Naive B cell (primary cell): ENCODE results near the gene CDC42EP3. TPM values are rescaled to one million over a fixed set of nuclear protein-coding genes. Genes with fewer than 3 reads are reported as not detected.

Source experiments
- ATAC-seq, 2 donors: fragments of 150-1000 bp; cut with Tn5 transposase; 2 replicates each; pipeline ENCODE4 v1.10.0; 2021; ENCODE audit warnings: low read depth in 2 of 2, mild to moderate bottlenecking in 2 of 2, moderate library complexity in 2 of 2
- DNase-seq: peaks from one replicate; pipeline ENCODE4 v3.0.0; 2022
- H3K27ac Mint-ChIP-seq, 6 donors: one replicate each; pipeline ENCODE4 v1.8.0; 2020 to 2022; ENCODE audit warnings: mild to moderate bottlenecking in 6 of 6, mixed read lengths in 6 of 6, moderate library complexity in 5 of 6, inconsistent platforms in 2 of 6
- H3K27me3 Mint-ChIP-seq, 3 donors: one replicate each; pipeline ENCODE4 v1.8.0; 2021 to 2022; ENCODE audit warnings: mixed read lengths in 3 of 3, mild to moderate bottlenecking in 1 of 3
- H3K36me3 Mint-ChIP-seq, 2 donors: one replicate each; pipeline ENCODE4 v1.8.0; 2020 to 2022; ENCODE audit warnings: mixed read lengths in 2 of 2, inconsistent platforms in 1 of 2, mild to moderate bottlenecking in 1 of 2
- H3K4me1 Mint-ChIP-seq, 3 donors: one replicate each; pipeline ENCODE4 v1.8.0; 2020 to 2022; ENCODE audit warnings: mixed read lengths in 3 of 3, inconsistent platforms in 1 of 3, mild to moderate bottlenecking in 1 of 3, moderate library complexity in 1 of 3
- H3K4me3 Mint-ChIP-seq, 8 donors: one replicate each; pipeline ENCODE4 v1.8.0; 2020 to 2022; ENCODE audit warnings: mild to moderate bottlenecking in 8 of 8, mixed read lengths in 8 of 8, moderate library complexity in 8 of 8, inconsistent platforms in 2 of 8
- H3K9me3 Mint-ChIP-seq, 7 donors: one replicate each; pipeline ENCODE4 v1.8.0; 2020 to 2022; ENCODE audit warnings: mixed read lengths in 7 of 7, mild to moderate bottlenecking in 5 of 7, inconsistent platforms in 2 of 7, moderate library complexity in 1 of 7
- polyA plus RNA-seq, 6 donors: library from polyadenylated mRNA; unstranded; fragments of 300-500 nt; fragmentation: Illumina TruSeq; gene quantifications; one replicate each; pipeline ENCODE4 v1.2.3, GENCODE V29; 2021; ENCODE audit warnings: low read depth in 6 of 6

The CDC42EP3 gene
- polyA plus RNA-seq, 6 donors from 2014 or later = 4.5 to 24.5 (median 12.1) TPM

- Mint-ChIP-seq H3K9me3 (peaks cover 0 to 11% (median 3%) of the 10 kb centered on the region in 7 donors), H3K27me3 (peaks cover under 1 to 13% (median 9%) of the 10 kb centered on the region in 3 donors), H3K4me1 (peaks cover 3 to 9% (median 6%) of the 10 kb centered on the region in 3 donors), H3K27ac (no peak overlapping the region), H3K4me3 (no peak overlapping the region), H3K36me3 (peaks cover 0 to 10% of the 10 kb centered on the region in 2 donors)
- ATAC-seq (no peak), DNase-seq (no peak)
These were observed 33.7 kb upstream of the CDC42EP3 start for GRCh38 chr2:37705191-37705590.

GRCh38 chr2:37698931-37699481 is 27.6 kb upstream of the CDC42EP3 start:
- Mint-ChIP-seq H3K4me3 (no peak overlapping the region), H3K27me3 (peaks cover 0 to 20% (median 9%) of the 10 kb centered on the region in 3 donors), H3K4me1 (no peaks in the 10 kb centered on the region), H3K9me3 (peaks cover 0 to 11% (median 4%) of the 10 kb centered on the region in 7 donors), H3K36me3 (peaks cover 8 to 9% of the 10 kb centered on the region in 2 donors), H3K27ac (no peak overlapping the region)
- ATAC-seq = no peak
- no peak for DNase-seq

GRCh38 chr2:37695336-37695735 is 23.9 kb upstream of the CDC42EP3 start:
- H3K27me3 Mint-ChIP-seq = peaks cover 11 to 19% (median 14%) of the 10 kb centered on the region in 3 donors

GRCh38 chr2:37692711-37693110 is 21.3 kb upstream of the CDC42EP3 start:
- no peaks in the 10 kb centered on the region for H3K4me1 Mint-ChIP-seq
- H3K27me3 Mint-ChIP-seq = peaks cover 12 to 20% (median 18%) of the 10 kb centered on the region in 3 donors
- H3K27ac Mint-ChIP-seq = no peak overlapping the region
- no peak overlapping the region for H3K4me3 Mint-ChIP-seq
- no peaks in the 10 kb centered on the region for H3K36me3 Mint-ChIP-seq
- peaks cover 0 to 2% (median 0%) of the 10 kb centered on the region in 7 donors for H3K9me3 Mint-ChIP-seq
- DNase-seq = no peak
- no peak for ATAC-seq

More at GRCh38 chr2:37695336-37695735, 23.9 kb upstream of the CDC42EP3 start:
- peaks cover 0 to 7% (median 0%) of the 10 kb centered on the region in 7 donors for H3K9me3 Mint-ChIP-seq
- DNase-seq = no peak
- peaks cover 0 to 9% of the 10 kb centered on the region in 2 donors for H3K36me3 Mint-ChIP-seq
- H3K4me1 Mint-ChIP-seq = no peaks in the 10 kb centered on the region
- H3K4me3 Mint-ChIP-seq = no peak overlapping the region
- H3K27ac Mint-ChIP-seq = no peak overlapping the region
- ATAC-seq = no peak

GRCh38 chr2:37689751-37690150 is 18.3 kb upstream of the CDC42EP3 start:
- Mint-ChIP-seq H3K4me1 (no peaks in the 10 kb centered on the region), H3K27ac (no peak overlapping the region), H3K27me3 (peaks cover 12 to 20% (median 18%) of the 10 kb centered on the region in 3 donors), H3K36me3 (no peaks in the 10 kb centered on the region), H3K9me3 (peaks cover 0 to 2% (median 0%) of the 10 kb centered on the region in 7 donors), H3K4me3 (no peak overlapping the region)
- ATAC-seq = no peak
- no peak for DNase-seq

- peaks cover 0 to 2% (median 0%) of the 10 kb centered on the region in 7 donors for H3K9me3 Mint-ChIP-seq
- H3K36me3 Mint-ChIP-seq = no peaks in the 10 kb centered on the region
- H3K4me3 Mint-ChIP-seq = no peak overlapping the region
- no peak overlapping the region for H3K27ac Mint-ChIP-seq
- ATAC-seq (no peak), DNase-seq (no peak)
- H3K4me1 Mint-ChIP-seq = peaks cover under 1 to 2% (median 2%) of the 10 kb centered on the region in 3 donors
- peaks cover 10 to 19% (median 18%) of the 10 kb centered on the region in 3 donors for H3K27me3 Mint-ChIP-seq
These were observed 17.5 kb upstream of the CDC42EP3 start for GRCh38 chr2:37688771-37689468.

GRCh38 chr2:37686792-37687526 is 15.5 kb upstream of the CDC42EP3 start:
- Mint-ChIP-seq H3K27me3 (peaks cover 4 to 14% (median 7%) of the 10 kb centered on the region in 3 donors), H3K4me3 (no peak overlapping the region), H3K9me3 (peaks cover 0 to 3% (median 0%) of the 10 kb centered on the region in 7 donors), H3K27ac (no peak overlapping the region), H3K36me3 (no peaks in the 10 kb centered on the region), H3K4me1 (peaks cover 5 to 9% (median 7%) of the 10 kb centered on the region in 3 donors)
- no peak for DNase-seq
- no peak for ATAC-seq

- ATAC-seq = no peak
- H3K27me3 Mint-ChIP-seq = peaks cover 4 to 7% (median 6%) of the 10 kb centered on the region in 3 donors
- no peak for DNase-seq
- H3K4me1 Mint-ChIP-seq = peaks cover 5 to 9% (median 7%) of the 10 kb centered on the region in 3 donors
- H3K36me3 Mint-ChIP-seq = peaks cover 0 to 3% of the 10 kb centered on the region in 2 donors
- no peak overlapping the region for H3K27ac Mint-ChIP-seq
- H3K9me3 Mint-ChIP-seq = peaks cover 0 to 3% (median 0%) of the 10 kb centered on the region in 7 donors
- no peak overlapping the region for H3K4me3 Mint-ChIP-seq
These were observed 13.4 kb upstream of the CDC42EP3 start for GRCh38 chr2:37684809-37685208.

- Mint-ChIP-seq H3K27me3 (peaks cover 3 to 7% (median 6%) of the 10 kb centered on the region in 3 donors), H3K9me3 (peaks cover 0 to 3% (median 0%) of the 10 kb centered on the region in 7 donors), H3K27ac (peak overlapping the region in 1 of 6 donors; percentile 75), H3K4me1 (peaks cover 5 to 9% (median 7%) of the 10 kb centered on the region in 3 donors), H3K36me3 (peaks cover 0 to 3% of the 10 kb centered on the region in 2 donors), H3K4me3 (peak overlapping the region in 1 of 8 donors; percentile 52)
- DNase-seq (no peak), ATAC-seq (peak; percentile 53 to 65)
These were observed 12.7 kb upstream of the CDC42EP3 start for GRCh38 chr2:37683921-37684780.

- Mint-ChIP-seq H3K36me3 (peaks cover 0 to 3% of the 10 kb centered on the region in 2 donors), H3K27ac (peak overlapping the region in 1 of 6 donors; percentile 6), H3K9me3 (peaks cover 0 to 3% (median 0%) of the 10 kb centered on the region in 7 donors), H3K27me3 (peaks cover 0 to 3% (median 1%) of the 10 kb centered on the region in 3 donors), H3K4me1 (peaks cover 5 to 9% (median 7%) of the 10 kb centered on the region in 3 donors), H3K4me3 (no peak overlapping the region)
- no peak for ATAC-seq
- no peak for DNase-seq
These were observed 11.8 kb upstream of the CDC42EP3 start for GRCh38 chr2:37683241-37683640.

- H3K27me3 Mint-ChIP-seq = no peaks in the 10 kb centered on the region
- no peak for DNase-seq
- peaks cover 0 to 3% (median 0%) of the 10 kb centered on the region in 7 donors for H3K9me3 Mint-ChIP-seq
- H3K4me3 Mint-ChIP-seq = no peak overlapping the region
- ATAC-seq = no peak
- peaks cover 5 to 9% (median 7%) of the 10 kb centered on the region in 3 donors for H3K4me1 Mint-ChIP-seq
- H3K36me3 Mint-ChIP-seq = peaks cover 0 to 3% of the 10 kb centered on the region in 2 donors
- H3K27ac Mint-ChIP-seq = no peak overlapping the region
These were observed 11.0 kb upstream of the CDC42EP3 start for GRCh38 chr2:37682473-37682872.

GRCh38 chr2:37681587-37681986 is 10.1 kb upstream of the CDC42EP3 start:
- Mint-ChIP-seq H3K4me1 (peaks cover 5 to 9% (median 7%) of the 10 kb centered on the region in 3 donors), H3K27me3 (no peaks in the 10 kb centered on the region), H3K9me3 (peaks cover 0 to 3% (median 0%) of the 10 kb centered on the region in 7 donors), H3K4me3 (no peak overlapping the region), H3K36me3 (peaks cover 0 to 3% of the 10 kb centered on the region in 2 donors), H3K27ac (no peak overlapping the region)
- ATAC-seq = no peak
- no peak for DNase-seq
